Measurements from ENCODE around the gene KCNK4. TPM values are rescaled to one million over a fixed set of nuclear protein-coding genes. Genes with fewer than 3 reads are reported as not detected.

KCNK4 gene
- total and polyA plus RNA-seq, 11 donors: not detected

DNA sequence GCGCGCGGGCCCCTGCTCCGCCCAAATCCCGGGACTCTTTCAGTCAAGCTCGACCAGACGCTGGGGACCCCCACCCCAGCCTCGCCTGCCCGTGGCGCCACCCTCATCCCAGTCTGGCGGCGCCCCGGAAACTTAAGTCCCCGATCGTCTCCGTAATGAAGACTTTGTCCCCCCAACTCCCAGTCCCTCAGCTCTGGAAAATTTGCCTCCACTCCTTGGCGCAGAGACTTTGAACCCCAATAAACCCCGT lies 39.4 kb upstream of the KCNK4 start:
- WGBS, 4 donors: 0 to 1% (median 0%) methylated on average over 17 to 18 of the region's 18 CpGs
- peaks cover 5 to 53% (median 33%) of the 10 kb centered on the region in 12 donors for H3K4me1 ChIP-seq
- ATAC-seq (no peak), DNase-seq (peak in 1 of 5 donors; percentile 52)
- H3K36me3 ChIP-seq: peaks cover 0 to 24% (median 18%) of the 10 kb centered on the region in 9 donors
- TF ChIP-seq POLR2A (IDR thresholded peaks at IDR 0.05) (no peak), CTCF (IDR thresholded peaks at IDR 0.05) (no peak)
- intact Hi-C loops (cut with DNase I): loop anchor here in 4 of 10 donors (1.0 to 10.0 kb wide), 6 partner anchors 17 to 53 kb away; partner anchors contain the start of genes CATSPERZ (in 3 of the 4) and ESRRA (in 1 of the 4)
- H3K27ac ChIP-seq: peak overlapping the region in 11 of 12 donors; percentile 62 to 92 (median 79)
- H3K27me3 ChIP-seq: no peaks in the 10 kb centered on the region
- no peaks in the 10 kb centered on the region for H3K9me3 ChIP-seq
- peak overlapping the region; percentile 62 to 100 (median 92) for H3K4me3 ChIP-seq

GRCh38 chr11:64252003-64252872 lies 38.9 kb upstream of the KCNK4 start:
- H3K4me3 ChIP-seq: peak overlapping the region; percentile 62 to 100 (median 92)
- intact Hi-C loops (cut with DNase I): loop anchor here in 2 of 10 donors (5.0 to 10.0 kb wide), 2 partner anchors 50 to 53 kb away; partner anchors contain the start of genes CATSPERZ (in 2 of the 2) and ESRRA (in 1 of the 2)
- DNase-seq: peak in 4 of 5 donors; percentile 58 to 70 (median 63)
- H3K36me3 ChIP-seq: peaks cover 0 to 30% (median 23%) of the 10 kb centered on the region in 9 donors
- no peaks in the 10 kb centered on the region for H3K27me3 ChIP-seq
- peaks cover 5 to 48% (median 31%) of the 10 kb centered on the region in 12 donors for H3K4me1 ChIP-seq
- no peaks in the 10 kb centered on the region for H3K9me3 ChIP-seq
- 12 to 20% (median 16%) methylated on average over 16 to 23 of the region's 23 CpGs for WGBS, 4 donors
- TF ChIP-seq CTCF (IDR thresholded peaks at IDR 0.05) (peak in 4 of 12 donors; percentile 11 to 31 (median 17)), POLR2A (IDR thresholded peaks at IDR 0.05) (no peak)
- peak in 3 of 4 donors; percentile 4 to 43 (median 24) for ATAC-seq
- peak overlapping the region in 11 of 12 donors; percentile 19 to 92 (median 79) for H3K27ac ChIP-seq

DNA sequence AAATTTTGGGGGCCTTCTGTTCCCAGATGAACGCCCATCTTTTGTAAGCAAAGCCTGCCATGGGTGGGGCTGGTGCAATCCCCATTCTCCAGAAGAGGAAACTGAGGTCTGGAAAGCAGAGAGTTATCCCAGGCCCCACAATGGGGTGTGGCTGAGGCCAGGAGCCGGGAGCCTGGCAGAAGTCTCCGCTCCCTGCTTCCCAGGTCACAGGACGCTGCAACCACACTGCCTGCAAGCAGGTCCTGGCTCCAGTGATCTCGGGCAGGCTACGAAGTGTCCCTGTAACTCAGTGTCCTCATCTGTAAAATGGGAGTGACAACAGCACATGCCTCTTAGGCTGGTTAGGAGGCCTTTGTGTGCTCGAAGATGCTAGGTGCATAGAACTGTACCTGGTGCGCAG lies 38.1 kb upstream of the KCNK4 start:
- H3K4me1 ChIP-seq: peaks cover 5 to 42% (median 25%) of the 10 kb centered on the region in 12 donors
- no peak for DNase-seq
- intact Hi-C loops (cut with DNase I): loop anchor here in 2 of 10 donors (5.0 to 10.0 kb wide), 2 partner anchors 49 to 52 kb away; partner anchors contain the start of genes CATSPERZ (in 2 of the 2) and ESRRA (in 1 of the 2)
- peaks cover 0 to 38% (median 28%) of the 10 kb centered on the region in 9 donors for H3K36me3 ChIP-seq
- no peaks in the 10 kb centered on the region for H3K9me3 ChIP-seq
- H3K27ac ChIP-seq: peak overlapping the region in 3 of 12 donors; percentile 19 to 83 (median 79)
- H3K27me3 ChIP-seq: no peaks in the 10 kb centered on the region
- TF ChIP-seq CTCF (IDR thresholded peaks at IDR 0.05): no peak
- no peak for TF ChIP-seq POLR2A (IDR thresholded peaks at IDR 0.05)
- WGBS, 4 donors: 80 to 93% (median 81%) methylated on average over 5 to 8 of the region's 8 CpGs
- H3K4me3 ChIP-seq: peak overlapping the region in 7 of 12 donors; percentile 62 to 100 (median 94)
- ATAC-seq: no peak

GRCh38 chr11:64253481-64253880 lies 37.6 kb upstream of the KCNK4 start:
- no peak overlapping the region for H3K4me3 ChIP-seq
- 49 to 57% (median 55%) methylated on average over 4 to 5 of the region's 5 CpGs for WGBS, 4 donors
- intact Hi-C loops (cut with DNase I): loop anchor here in 2 of 10 donors (5.0 to 10.0 kb wide), 2 partner anchors 49 to 51 kb away; partner anchors contain the start of genes CATSPERZ (in 2 of the 2) and ESRRA (in 1 of the 2)

More at GRCh38 chr11:64253481-64253880, 37.6 kb upstream of the KCNK4 start:
- ATAC-seq: peak in 1 of 4 donors; percentile 26
- TF ChIP-seq CTCF (IDR thresholded peaks at IDR 0.05): no peak
- no peak for TF ChIP-seq POLR2A (IDR thresholded peaks at IDR 0.05)
- peaks cover 5 to 41% (median 25%) of the 10 kb centered on the region in 12 donors for H3K4me1 ChIP-seq
- no peak for DNase-seq
- H3K27me3 ChIP-seq: no peaks in the 10 kb centered on the region
- peak overlapping the region in 2 of 12 donors; percentile 9 to 19 for H3K27ac ChIP-seq
- peaks cover 0 to 42% (median 32%) of the 10 kb centered on the region in 9 donors for H3K36me3 ChIP-seq
- no peaks in the 10 kb centered on the region for H3K9me3 ChIP-seq
